Astrocyte (in vitro differentiated cells and primary cell): ENCODE data around the gene KREMEN1.
"Not testable (repeated sequence)": the region's sequence is repeated elsewhere in the genome, so short reads cannot be mapped to it uniquely, and the experiment has no call there.

Source experiments
- EZH2 ChIP-seq: IDR thresholded peaks from 2 replicates; pipeline ENCODE4 v1.6.1; 2012; ENCODE audit warnings: mild to moderate bottlenecking, low read length, inconsistent platforms; ENCODE audit not compliant: insufficient read depth
- TF ChIP-seq, protein P1 (sequence below): IDR thresholded peaks from 2 replicates; pipeline ENCODE4 v1.5.1; 2011; ENCODE audit warnings: low read depth, mild to moderate bottlenecking, inconsistent platforms, low read length, moderate library complexity; ENCODE audit not compliant: insufficient read depth

- TF ChIP-seq, protein P1, sequence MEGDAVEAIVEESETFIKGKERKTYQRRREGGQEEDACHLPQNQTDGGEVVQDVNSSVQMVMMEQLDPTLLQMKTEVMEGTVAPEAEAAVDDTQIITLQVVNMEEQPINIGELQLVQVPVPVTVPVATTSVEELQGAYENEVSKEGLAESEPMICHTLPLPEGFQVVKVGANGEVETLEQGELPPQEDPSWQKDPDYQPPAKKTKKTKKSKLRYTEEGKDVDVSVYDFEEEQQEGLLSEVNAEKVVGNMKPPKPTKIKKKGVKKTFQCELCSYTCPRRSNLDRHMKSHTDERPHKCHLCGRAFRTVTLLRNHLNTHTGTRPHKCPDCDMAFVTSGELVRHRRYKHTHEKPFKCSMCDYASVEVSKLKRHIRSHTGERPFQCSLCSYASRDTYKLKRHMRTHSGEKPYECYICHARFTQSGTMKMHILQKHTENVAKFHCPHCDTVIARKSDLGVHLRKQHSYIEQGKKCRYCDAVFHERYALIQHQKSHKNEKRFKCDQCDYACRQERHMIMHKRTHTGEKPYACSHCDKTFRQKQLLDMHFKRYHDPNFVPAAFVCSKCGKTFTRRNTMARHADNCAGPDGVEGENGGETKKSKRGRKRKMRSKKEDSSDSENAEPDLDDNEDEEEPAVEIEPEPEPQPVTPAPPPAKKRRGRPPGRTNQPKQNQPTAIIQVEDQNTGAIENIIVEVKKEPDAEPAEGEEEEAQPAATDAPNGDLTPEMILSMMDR: not testable (repeated sequence)
- TF ChIP-seq EZH2: not testable (repeated sequence)
These were observed 33.2 kb upstream of the KREMEN1 start for GRCh38 chr22:29039684-29040083.
